GM12891 (cell line): ENCODE results near the gene VEZT.

Experiments used
- DNase-seq: peaks from one replicate; pipeline ENCODE4 v3.0.0; 2011; ENCODE audit warnings: low spot score; ENCODE audit not compliant: insufficient read length
- FAIRE-seq: peaks from 2 replicates; lab custom pipeline; 2011; peaks lifted over from hg19 to GRCh38; lab: Jason Lieb, UNC
- PAX5 ChIP-seq: IDR thresholded peaks from 2 replicates; pipeline ENCODE4 v1.6.1; 2011; ENCODE audit warnings: low read length, moderate library complexity, mild to moderate bottlenecking; ENCODE audit not compliant: insufficient read depth, severe bottlenecking
- POLR2A ChIP-seq: IDR thresholded peaks from 2 replicates; pipeline ENCODE4 v1.6.1; 2011; ENCODE audit warnings: low read depth, low read length, control low read depth
- POLR2AphosphoS5 ChIP-seq: IDR thresholded peaks from 2 replicates; pipeline ENCODE4 v1.6.1; 2011; ENCODE audit warnings: low read depth, low read length, control low read depth
- POU2F2 ChIP-seq: IDR thresholded peaks from 2 replicates; pipeline ENCODE4 v1.6.1; 2011; ENCODE audit warnings: low read depth, mild to moderate bottlenecking, control low read depth, low read length, moderate library complexity
- SPI1 ChIP-seq: IDR thresholded peaks from 2 replicates; pipeline ENCODE4 v1.6.1; 2011; ENCODE audit warnings: low read depth, low read length, control low read depth
- TAF1 ChIP-seq: IDR thresholded peaks from 2 replicates; pipeline ENCODE4 v1.6.1; 2011; ENCODE audit warnings: low read depth, low read length, control low read depth

Gene VEZT

GRCh38 chr12:95335948-95336347 is 118.3 kb downstream of the VEZT start:
- TF ChIP-seq SPI1: no peak
- no peak for TF ChIP-seq POLR2A
- no peak for TF ChIP-seq PAX5
- TF ChIP-seq TAF1: no peak
- TF ChIP-seq POU2F2: no peak
- no peak for TF ChIP-seq POLR2AphosphoS5
- no peak for DNase-seq
- FAIRE-seq: no peak

- TF ChIP-seq POLR2A (no peak), SPI1 (no peak), TAF1 (no peak), POLR2AphosphoS5 (no peak), POU2F2 (no peak), PAX5 (no peak)
- FAIRE-seq (no peak), DNase-seq (no peak)
These were observed 118.9 kb downstream of the VEZT start for GRCh38 chr12:95336387-95337067.

DNA sequence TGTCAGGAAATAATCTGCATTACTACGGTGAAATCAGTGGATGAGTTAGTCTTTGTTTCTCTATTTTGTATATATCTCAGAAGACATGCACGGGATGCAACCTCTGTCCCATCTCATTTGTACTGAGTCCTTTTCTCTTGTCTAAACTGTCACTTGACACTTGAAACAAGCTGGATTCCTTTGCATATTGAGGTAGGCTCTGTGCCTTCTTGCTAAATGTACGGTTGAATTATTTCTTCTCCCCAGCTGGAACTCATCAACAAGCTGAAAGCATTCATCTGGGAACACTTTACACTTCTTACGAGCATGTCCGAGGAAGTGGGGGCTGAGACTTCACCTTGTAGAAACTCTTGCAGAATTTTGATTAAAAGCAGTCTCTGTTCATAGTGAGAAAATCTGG is 119.5 kb downstream of the VEZT start:
- FAIRE-seq: no peak
- no peak for TF ChIP-seq POLR2AphosphoS5
- no peak for TF ChIP-seq TAF1
- no peak for TF ChIP-seq PAX5
- no peak for TF ChIP-seq POLR2A
- no peak for TF ChIP-seq SPI1
- no peak for TF ChIP-seq POU2F2
- no peak for DNase-seq

GRCh38 chr12:95339086-95339788 is 121.6 kb downstream of the VEZT start:
- no peak for DNase-seq
- FAIRE-seq: no peak
- TF ChIP-seq SPI1 (no peak), POU2F2 (no peak), POLR2AphosphoS5 (no peak), TAF1 (no peak), POLR2A (no peak), PAX5 (no peak)

GRCh38 chr12:95342008-95342407 is 124.4 kb downstream of the VEZT start:
- FAIRE-seq: no peak
- DNase-seq: no peak
- TF ChIP-seq POU2F2 (no peak), POLR2A (no peak), POLR2AphosphoS5 (no peak), SPI1 (no peak), PAX5 (no peak), TAF1 (no peak)

DNA sequence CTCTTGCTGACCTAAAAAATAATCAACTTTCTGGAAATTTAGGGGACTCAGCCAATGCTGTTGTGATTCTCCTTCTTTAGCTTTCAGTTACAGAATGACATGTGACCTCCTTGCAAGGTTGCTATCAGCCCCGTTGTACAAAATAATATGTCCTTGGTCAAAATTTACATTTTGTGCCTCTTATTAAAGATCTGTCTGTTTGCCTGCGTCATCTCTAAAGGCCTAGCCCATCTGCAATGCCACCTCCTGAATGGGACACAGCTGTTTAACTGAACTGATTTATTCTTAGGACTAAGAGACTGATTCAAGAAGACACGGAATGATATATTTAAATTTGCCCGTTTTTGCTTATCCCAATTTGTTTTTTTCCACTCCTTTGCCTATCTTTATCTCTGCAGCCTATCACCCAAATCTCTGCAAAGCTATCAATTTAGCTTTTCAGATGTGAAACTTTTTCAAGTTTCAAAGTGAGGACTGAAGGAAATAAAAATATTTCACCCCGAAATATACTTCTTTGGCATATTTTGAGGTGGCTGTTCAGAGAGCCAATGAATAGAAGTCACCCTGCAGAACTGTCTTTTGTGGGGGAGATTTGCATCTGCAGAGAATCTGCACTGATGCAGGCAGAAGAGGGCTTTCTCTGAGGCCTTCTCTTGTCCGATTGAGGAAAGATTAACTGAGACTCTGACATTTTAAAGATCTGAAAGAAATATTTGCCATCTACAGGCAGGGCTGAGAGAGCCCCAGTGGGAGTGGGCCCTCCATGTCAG is 126.0 kb downstream of the VEZT start:
- TF ChIP-seq POU2F2: no peak
- TF ChIP-seq POLR2A: no peak
- TF ChIP-seq PAX5: no peak
- no peak for TF ChIP-seq TAF1
- no peak for TF ChIP-seq POLR2AphosphoS5
- no peak for TF ChIP-seq SPI1
- no peak for DNase-seq
- no peak for FAIRE-seq

GRCh38 chr12:95349291-95349690 is 131.7 kb downstream of the VEZT start:
- TF ChIP-seq SPI1: 0 out of 2 replicates have a peak, but pooled peaks have one; percentile 4
- no peak for TF ChIP-seq POU2F2
- TF ChIP-seq POLR2AphosphoS5: no peak
- FAIRE-seq: peak; percentile 13
- DNase-seq: no peak

DNA sequence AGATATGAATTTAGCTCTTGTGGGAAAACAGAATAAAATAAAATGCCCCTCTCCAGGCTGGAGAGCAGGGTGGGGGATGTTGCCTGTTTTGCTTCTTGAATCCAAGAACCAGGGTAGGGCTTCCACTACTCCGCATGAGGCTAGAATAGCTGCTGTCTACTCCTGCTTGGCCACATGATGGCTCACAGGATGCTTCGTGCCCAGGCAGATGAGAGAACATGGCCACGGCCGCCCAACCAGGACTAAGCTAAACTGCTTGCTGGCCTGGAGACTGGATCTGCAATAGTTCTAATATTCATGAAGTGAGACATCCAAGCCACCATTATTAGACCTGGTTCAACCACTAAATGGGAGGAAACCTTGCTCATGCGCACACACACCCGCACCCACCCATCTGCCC is 134.1 kb downstream of the VEZT start:
- no peak for DNase-seq
- TF ChIP-seq POU2F2 (no peak), POLR2AphosphoS5 (no peak), TAF1 (no peak), POLR2A (no peak), PAX5 (no peak), SPI1 (no peak)
- FAIRE-seq: no peak
